T-helper 9 cell (primary cell): ENCODE data around the gene DENND5B.
"Not testable (repeated sequence)": the region's sequence is repeated elsewhere in the genome, so short reads cannot be mapped to it uniquely, and the experiment has no call there.

Experiments
- DNase-seq: peaks from one replicate; pipeline ENCODE4 v3.0.0-alpha.2; 2020

DENND5B gene

DNA sequence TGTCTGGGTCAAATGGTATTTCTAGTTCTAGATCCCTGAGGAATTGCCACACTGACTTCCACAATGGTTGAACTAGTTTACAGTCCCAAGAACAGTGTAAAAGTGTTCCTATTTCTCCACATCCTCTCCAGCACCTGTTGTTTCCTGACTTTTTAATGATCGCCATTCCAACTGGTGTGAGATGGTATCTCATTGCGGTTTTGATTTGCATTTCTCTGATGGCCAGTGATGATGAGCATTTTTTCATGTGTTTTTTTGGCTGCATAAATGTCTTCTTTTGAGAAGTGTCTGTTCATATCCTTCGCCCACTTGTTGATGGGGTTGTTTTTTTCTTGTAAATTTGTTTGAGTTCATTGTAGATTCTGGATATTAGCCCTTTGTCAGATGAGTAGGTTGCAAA lies 40.3 kb downstream of the DENND5B start:
- not testable (repeated sequence) for DNase-seq

DNA sequence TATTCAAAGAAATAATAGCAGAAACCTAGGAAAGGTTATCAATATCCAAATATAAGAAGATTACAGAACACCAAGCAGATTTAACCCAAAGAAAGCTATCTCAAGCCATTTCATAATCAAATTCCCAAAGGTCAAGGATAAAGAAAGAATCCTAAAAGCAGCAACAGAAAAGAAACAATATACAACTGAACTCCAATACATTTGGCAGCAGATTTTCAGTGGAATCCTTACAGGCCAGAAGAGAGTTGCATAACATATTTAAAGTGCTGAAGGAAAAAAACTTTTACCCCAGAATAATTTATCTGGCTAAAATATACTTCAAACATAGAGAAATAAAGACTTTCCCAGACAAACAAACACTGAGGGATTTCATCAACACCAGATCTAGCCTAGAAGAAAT lies 54.3 kb downstream of the DENND5B start:
- no peak for DNase-seq

DNA sequence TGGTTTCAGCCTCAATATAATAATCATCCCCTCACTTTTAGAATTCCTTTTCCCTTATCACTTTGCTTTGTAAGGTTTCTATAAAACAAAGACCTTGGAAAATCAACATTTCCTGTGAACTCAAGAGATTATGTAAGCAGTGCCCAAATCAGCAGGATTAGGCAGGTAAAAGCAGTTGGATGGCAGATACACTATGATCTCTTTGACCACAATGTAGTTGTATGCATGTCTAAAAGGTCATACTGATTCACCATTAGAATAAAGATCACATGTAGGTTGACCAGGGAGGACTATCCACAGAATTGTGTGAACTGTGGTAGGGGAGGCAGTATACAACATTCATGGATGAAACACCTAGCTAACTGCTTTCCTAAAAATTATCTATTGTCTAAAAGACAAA lies 57.5 kb downstream of the DENND5B start:
- no peak for DNase-seq

DNA sequence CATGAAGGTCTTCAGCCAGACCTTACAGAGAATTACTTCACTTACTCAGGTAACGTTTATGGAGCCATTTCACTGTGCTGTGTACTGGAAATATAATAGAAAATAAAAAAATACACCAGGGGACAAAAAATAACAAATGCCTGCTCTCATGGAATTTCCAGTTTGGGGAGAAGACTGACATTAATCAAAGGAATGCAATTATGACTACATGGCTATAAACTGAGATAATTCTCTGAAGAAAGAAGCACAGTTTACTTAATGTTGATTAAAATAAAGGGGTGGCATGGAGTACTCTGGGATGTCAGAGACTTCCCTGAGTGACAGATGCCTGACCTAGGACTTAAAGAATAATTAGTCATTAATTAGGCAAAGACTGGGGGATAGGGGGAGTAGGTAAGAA lies 59.0 kb downstream of the DENND5B start:
- DNase-seq: no peak

DNA sequence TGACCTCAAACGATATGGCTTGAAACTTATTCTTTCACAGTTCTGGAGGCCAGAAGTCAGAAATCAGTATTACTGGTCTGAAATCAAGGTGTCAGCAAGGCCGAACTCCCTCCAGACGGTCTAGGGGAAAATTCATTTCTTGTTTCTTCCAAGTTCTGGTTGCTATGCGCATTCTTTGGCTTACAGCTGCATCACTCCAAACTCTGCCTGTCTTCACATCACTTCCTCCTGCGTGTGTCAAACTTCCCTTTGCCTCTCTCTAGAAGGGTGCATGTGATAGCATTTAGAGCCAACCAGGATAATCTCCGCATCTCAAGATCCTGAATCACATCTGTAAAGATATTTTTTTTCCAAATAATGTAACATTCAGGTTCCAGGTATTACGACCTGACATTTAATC lies 62.8 kb downstream of the DENND5B start:
- DNase-seq: no peak

DNA sequence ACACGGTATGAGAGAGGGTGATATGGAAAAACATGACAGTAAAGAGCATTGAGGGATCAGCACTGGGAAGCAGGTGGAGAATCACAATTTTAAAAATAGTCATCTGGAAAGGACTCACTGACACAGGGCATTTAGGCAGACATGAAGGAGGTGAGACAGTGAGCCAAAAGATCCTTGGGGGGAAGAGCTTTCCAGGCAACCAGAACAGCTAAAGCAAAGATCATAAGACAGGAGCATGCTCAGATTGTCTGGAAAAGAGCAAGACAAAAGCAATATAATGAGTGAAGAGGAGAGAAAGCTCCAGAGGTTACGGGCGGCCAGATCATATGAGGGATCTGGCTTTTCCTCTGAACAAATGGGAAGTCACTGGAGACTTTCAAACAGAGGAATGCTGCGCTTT lies 63.9 kb downstream of the DENND5B start:
- DNase-seq: no peak

DNA sequence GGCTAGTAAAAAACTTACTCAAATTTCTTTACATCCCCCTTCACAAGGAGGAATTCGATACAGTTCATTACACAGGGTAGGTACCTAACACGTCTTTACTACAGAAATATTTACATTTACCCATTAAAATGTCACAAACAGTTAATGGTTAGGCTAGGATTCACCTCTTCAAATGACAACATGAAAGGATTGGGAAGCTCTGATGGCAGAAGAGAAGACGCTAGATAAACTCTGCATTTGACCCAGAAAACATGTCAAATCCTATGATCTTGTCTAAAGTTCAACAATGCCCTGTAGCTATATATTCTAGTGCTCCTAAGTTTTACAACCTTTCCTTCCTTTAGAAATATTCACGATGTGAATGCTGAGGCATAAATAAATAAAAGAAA lies 64.8 kb downstream of the DENND5B start:
- no peak for DNase-seq

DNA sequence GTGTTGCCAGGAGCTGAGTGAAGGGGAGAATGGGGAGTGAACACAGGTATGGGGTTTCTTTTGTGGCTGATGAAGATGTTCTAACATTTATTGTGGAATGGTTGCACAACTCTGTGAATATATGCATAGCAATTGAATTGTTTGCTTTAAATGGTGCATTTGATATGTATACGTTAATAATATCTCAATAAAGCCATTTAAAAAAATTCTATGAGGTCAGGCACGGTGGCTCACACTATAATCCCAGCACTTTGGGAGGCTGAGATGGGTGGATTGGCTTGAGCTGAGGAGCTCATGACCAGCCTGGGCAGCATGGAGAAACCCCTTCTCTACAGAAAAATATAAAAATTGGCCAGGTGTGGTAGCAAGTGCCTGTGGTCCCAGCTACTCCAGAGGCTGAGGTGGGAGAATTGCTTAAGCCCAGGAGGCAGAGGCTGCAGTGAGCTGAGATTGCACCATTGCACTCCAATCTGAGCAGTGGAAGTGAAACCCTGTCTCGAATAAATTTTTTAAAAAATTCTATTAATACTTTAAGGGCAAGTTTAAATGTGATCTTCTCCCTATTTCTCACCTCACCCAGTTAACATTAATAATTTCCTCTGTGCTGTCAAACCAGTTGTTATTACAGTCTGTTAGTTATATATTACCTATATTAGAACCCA lies 65.3 kb downstream of the DENND5B start:
- DNase-seq: no peak

DNA sequence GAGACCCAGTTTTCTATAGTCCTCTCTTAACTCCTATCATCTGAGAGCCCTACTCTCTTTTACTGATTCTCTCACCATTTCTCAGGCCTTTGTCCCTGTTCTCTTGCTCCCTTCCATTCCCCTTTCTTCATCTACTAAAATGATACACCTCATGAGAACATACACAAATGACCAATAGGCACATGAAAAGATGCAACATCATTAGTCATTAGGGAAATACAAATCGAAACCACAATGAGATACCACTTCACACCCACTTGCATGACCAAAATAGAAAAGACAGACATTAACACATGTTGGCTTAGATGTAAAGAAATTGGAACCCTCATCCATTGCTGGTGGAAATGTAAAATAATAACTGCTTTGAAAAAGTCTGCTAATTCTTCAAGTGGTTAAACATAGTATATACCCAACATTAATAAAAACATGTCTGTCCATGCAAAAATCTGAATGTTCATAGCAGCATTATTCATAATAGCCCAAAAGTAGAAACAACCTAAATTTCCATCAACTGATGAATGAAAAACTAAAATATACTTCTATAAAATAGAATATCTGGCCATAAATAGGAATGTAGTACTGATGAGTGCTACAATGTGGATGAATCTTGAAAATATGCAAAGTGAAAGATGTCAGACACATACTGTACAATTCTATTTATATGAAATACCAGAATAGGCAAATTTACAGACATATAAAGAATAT lies 66.0 kb downstream of the DENND5B start:
- DNase-seq: no peak

DNA sequence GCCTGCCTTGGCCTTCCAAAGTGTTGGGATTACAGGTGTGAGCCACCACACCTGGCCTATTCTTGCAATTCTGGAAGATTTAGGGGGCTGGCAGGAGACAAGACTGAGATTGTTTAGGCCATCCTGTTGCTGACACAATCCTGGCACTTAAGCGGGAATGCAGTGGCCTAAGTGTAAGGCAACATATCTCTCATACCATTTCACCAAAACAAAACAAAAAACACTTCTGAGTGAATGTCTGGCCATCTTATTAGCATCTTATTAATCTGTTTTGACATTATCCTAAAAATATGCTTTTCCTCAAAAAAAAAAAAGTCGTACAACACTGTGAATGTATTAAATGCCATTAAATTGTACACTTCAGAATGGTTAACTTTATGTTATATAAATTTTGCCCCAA lies 67.6 kb downstream of the DENND5B start:
- DNase-seq: no peak

DNA sequence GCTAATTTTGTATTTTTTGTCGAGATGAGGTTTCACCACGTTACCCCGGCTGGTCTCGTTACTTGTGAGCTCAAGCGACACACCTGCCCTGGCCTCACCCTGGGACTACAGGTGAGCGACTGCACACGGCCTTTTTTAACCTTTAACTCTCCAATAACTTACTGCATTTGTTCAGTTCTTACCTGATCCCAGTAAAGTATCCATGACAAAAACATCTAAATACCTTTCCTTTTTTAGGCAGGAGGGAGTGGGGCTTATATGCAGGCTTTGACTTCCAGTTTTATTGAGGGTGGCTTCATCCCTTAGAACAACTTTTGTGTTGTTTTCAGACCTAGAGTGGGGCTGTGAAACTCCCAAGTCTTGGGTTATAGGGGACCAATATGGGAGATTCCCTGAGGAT lies 68.3 kb downstream of the DENND5B start:
- DNase-seq: no peak

DNA sequence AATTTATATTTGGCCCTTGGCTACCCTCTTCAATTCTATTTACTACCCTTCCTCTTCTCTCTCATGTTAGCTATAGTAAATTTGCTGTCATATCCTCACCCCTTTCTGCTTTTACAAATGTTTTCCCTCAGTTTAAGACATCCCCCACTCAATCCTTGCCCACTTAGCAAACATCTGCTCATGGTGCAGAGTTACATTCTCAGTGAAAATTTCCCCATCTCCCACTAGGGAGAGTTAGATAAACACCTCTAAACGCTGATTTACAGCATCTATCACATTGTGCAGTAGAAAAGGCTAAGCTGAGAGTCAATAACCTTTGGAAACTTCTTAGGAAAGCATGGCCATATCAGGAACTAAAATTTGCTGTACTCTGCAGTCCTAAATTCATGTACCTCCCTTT lies 69.0 kb downstream of the DENND5B start:
- no peak for DNase-seq

DNA sequence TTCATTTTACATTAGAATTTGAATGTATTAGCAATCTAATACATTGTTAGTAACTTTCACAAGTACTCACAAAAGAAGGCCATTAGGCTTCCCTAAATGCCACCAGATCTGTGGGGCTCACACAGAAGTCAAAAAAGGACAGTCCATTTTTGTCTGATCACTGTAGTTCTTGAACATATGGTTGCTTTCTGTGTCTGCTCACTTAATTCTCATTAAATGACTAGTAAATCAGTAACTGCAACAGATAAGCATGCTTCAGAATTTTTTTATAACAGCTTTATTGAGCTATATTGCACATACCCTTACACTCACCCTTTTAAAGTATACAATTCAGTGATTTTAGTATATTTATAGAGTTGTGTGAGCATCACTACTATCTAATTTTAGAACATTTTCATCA lies 71.4 kb downstream of the DENND5B start:
- DNase-seq: no peak

DNA sequence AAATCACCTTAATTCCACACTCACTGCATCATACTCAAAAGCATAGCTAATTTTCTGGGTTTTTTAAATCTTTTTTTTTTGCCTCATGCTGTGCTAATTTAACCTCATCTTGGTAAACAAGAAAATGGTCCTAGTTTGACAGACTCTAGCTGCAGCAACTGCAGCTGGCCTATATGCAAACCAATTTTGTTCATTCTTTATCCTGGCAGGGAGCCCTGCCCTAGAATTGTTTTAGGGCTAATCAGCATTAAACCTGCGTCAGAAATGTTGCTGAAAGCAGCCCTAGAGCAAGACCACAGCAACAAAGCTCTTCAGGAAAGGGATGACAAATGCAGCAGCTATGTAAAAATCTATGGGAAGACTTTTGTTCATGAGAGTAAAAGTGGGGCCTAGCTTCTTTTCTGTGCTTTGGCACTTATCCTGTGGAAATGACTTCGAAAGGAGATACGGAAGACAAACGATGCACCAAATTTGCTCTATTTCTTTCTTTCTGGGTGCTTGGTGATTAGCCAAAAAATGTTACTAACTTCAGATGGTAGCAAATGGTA lies 72.2 kb downstream of the DENND5B start:
- no peak for DNase-seq

DNA sequence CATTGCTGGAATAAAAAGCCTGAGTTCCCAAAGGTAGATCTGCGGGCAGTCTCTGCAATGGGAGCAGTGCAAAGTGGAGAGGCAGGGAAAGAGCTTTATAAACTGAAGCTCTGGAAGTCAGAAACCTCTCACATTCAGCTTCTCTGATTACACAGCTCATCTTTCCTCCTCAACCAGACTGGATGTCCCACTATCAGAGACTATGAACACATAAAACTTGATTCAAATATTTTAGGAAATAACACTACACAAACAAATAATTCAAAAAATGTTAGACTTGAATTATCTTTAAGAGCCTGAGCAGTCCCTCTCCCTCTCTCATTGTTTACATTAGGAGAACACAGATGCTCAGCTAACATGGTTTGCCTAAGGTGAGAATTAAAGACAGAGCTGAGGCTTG lies 72.9 kb downstream of the DENND5B start:
- DNase-seq: no peak

DNA sequence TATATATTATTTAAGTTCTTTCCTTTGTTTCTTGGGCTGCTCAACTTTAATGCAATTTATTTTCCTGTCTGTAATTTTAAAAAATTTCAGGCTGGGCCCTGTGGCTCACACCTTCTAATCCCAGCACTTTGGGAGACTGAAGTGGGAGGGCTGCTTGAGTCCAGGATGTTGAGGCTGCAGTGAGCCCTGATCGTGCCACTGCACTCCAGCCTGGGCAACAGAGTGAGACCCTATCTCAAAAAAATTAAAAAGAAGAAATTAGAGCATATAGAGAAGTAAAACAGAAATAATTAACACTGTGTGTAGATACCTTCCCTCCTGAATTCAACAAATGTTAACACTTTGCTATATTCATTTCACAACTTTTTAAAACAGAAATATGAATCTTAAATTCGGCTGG lies 74.2 kb downstream of the DENND5B start:
- DNase-seq: no peak

DNA sequence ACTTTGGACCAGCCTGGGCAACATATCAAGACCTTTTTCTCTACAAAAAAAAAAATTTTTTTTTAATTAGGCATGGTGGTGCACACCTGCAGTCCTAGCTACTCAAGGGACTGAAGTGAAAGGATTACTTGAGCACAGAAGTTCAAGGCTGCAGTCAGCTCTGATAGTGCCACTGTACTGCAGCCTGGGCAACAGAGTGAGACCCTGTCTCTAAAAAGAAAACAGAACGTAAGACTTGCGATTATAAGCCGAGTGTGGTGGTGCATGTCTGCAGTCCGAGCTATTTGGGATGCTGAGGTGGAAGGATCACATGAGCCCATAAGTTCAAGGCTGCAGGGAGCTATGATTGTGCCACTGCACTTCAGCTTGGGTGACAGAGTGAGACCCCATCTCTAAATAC lies 76.0 kb downstream of the DENND5B start:
- no peak for DNase-seq

DNA sequence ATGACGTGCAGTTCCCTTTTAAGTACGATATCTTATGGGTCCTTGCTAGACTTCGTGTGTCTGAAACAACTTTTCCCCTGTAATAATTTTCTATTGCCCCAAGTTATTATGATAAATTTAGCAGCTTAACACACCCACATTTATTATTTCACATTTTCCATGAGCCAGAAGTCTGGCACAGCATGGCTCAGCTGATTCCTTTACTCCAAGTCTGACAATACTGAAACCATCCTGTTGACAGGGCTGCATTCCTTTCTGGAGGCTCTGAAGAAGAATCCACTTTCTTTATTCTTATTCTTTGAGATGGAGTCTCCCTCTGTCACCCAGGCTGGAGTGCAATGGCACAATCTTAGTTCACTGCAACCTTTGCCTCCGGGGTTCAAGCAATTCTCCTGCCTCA lies 80.9 kb downstream of the DENND5B start:
- DNase-seq: no peak

DNA sequence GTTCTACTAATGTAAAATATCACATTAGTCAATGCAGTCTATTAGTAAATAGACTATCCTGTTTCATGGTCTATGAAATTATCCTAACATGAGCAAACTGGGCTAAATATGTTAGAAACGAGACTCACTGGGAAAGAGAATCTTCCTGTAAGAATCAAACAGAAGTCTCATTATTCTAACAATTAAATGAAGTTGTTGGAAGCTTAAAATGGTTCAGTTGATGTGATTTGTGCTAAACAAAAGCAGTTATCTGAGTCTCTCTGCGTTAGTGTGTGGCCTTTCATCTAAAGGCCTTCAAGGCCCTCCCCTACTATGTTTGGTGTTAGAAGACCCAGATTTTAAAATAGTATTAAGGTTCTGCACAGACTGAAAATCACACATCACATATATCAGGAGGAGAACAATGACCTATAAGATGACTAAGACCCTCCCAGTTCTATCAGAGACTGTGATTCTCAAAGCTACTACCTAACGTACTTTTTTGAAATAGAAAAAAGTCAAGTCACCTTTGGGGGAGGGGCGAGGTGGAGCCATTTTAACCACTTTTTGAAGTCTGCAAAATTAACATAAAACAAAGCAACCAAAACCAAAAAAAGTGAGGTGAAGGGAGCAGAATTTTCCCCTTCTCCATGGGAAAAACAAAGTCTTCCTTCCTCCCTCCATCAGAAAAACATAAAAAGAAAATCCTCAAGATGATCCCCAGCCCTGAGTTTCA lies 82.3 kb downstream of the DENND5B start:
- DNase-seq: no peak

DNA sequence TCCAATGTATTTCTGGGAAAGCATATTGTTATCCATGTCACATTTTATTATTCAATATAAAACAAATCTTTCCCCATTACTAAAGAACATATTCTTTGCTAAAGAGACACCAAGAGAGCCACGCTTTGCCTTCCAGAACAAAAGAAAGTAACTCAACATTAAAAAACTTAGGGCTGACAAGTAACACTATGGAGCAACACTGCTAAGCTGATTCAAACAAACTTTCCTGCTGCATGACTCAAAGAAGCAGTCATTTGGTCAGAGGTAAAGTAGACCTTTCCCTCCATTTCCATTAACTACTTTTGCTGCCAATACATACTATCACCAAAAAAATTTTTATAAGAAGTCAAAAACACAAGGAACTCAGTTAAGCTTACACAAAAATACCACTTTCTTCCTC lies 83.0 kb downstream of the DENND5B start:
- DNase-seq: no peak

DNA sequence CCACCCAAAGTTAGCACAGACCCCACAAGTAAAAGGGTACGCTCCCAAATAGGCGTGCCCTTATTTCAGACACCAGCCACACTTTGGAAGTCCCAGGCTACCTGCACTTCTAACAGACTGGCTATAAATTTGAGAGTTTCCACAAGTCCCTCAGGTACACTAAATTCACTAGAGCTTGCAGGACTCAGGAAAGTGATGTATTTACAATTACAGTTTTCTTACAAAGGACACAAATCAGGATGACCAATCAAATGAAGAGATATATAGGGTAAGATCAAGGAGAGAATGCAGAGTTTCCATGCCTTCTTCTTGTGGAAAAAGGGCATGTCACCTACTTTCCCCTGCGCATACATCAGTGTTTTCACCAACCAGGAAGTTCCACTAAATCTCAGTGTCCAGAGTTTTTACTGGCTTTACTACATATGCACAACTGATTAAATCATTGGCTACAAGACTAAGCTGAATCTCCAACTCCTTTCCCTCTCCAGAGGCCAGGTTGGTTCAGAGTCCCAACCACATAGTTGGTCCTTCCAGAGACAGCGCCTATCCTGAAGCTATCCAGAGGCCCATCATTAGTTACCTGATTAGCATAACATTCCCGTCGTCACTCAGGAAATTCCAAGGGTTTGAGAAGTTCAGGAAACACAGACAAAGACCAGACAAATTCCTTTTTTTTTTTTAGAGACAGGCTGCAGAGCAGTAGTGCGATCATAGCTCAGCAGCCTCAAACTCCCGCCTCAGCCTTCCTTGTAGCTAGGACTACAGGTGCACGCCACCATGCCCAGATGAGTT lies 84.2 kb downstream of the DENND5B start:
- DNase-seq: no peak

DNA sequence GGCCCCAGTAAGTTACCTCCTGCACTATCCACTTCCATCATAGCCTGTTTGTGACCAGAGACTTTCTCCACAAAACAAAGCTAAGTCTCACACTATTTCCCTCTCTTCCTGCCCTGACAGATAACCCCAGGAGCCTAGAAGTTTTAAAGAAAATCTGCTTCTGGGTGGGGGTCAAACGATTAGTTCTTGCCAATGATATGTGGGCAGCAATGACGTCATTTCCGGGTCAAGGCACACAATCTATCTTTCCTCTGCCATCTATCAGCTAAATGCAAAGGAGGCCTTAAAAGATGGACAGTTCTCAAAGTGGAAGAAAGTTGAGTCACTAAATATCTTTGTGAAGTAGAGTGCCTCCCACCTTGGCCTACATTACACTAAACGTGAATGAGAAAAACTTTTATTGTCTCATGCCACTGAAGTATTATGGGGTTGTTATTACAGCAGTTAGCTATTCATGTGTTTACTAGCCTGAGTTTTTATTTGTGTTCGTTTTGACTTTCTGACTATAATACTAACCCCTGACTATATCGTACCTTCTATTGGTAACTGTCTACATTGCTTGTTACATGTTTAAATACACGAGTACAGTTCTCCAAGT lies 86.2 kb downstream of the DENND5B start:
- no peak for DNase-seq

DNA sequence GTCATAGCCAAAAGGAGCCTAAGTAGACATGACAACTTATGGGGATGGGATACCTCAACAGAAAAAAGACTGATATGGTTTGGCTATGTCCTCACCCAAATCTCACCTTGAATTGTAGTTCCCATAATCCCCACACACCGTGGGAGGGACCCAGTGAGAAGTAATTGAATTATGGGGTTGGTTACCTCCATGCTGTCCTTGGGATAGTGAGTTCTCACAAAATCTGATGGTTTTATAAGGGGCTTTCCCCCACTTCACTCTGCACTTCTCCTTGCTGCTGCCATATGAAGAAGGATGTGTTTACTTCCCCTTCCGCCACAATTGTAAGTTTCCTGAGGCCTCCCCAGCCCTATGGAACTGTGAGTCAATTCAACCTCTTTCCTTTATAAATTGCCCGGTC lies 89.9 kb downstream of the DENND5B start:
- DNase-seq: not testable (repeated sequence)
